H4 (cell line): ENCODE data around the gene AGT. TPM values are rescaled to one million over a fixed set of nuclear protein-coding genes. Genes with fewer than 3 reads are reported as not detected.

Experiments
- total RNA-seq: library from RNA; depleted of rRNA; stranded (reverse); fragments of >200 nt; shearing (Covaris generic); gene quantifications from 2 replicates; pipeline ENCODE4 v1.2.3, GENCODE V29; 2014; rRNA removed

Gene AGT
- total RNA-seq, 1 experiment from 2014 or later = 66.1 TPM

Other genes with a start within 250 kb of the AGT start
- 31.1 and 32.6 TPM in 2 replicates for gene COG2, start 71.6 kb downstream of the AGT start, total RNA-seq
- 0.50 TPM in 1 of 2 replicates, not detected in the other for gene CAPN9, start 33.3 kb upstream of the AGT start, total RNA-seq
- gene C1orf198, start 154.4 kb upstream of the AGT start, total RNA-seq = 19.0 and 23.4 TPM in 2 replicates